ENCODE data around the gene SPATA3.

Gene SPATA3

GRCh38 chr2:231050018-231050901 lies 54.3 kb downstream of the SPATA3 start:
- POLR2A ChIA-PET (ENCODE audit: low non-redundant PET) = no interaction called here
- H3K27ac ChIP-seq = no peak overlapping the region

GRCh38 chr2:231051116-231051515 lies 55.2 kb downstream of the SPATA3 start:
- POLR2A ChIA-PET (ENCODE audit: low non-redundant PET) = no interaction called here
- no peak for TF ChIP-seq CTCF (conservative IDR thresholded peaks at IDR 0.05; ENCODE audit: low read depth)
- CTCF ChIA-PET = interaction anchor here (0.7 kb wide), 1 partner anchor 147 kb away, joined by 3 read pairs; no protein-coding TSS in a partner anchor
- DNase-seq (ENCODE audit: low spot score) = no peak
- H3K27ac ChIP-seq = no peak overlapping the region

More at GRCh38 chr2:231050018-231050901, 54.3 kb downstream of the SPATA3 start:
- DNase-seq (ENCODE audit: low spot score) = no peak
- CTCF ChIA-PET = interaction anchor here (0.6 kb wide), 3 partner anchors 49 to 199 kb away, joined by 3 to 8 read pairs (median 3); no protein-coding TSS in a partner anchor
- no peak for TF ChIP-seq CTCF (conservative IDR thresholded peaks at IDR 0.05; ENCODE audit: low read depth)

GRCh38 chr2:231052494-231053451 lies 56.9 kb downstream of the SPATA3 start:
- POLR2A ChIA-PET (ENCODE audit: low non-redundant PET) = no interaction called here
- CTCF ChIA-PET = interaction anchor here (0.6 to 1.9 kb wide), 17 partner anchors 8 to 1455 kb away, joined by 3 to 11 read pairs (median 4); no protein-coding TSS in a partner anchor
- DNase-seq (ENCODE audit: low spot score) = peak; percentile 77
- peak; percentile 95 for TF ChIP-seq CTCF (conservative IDR thresholded peaks at IDR 0.05; ENCODE audit: low read depth)
- peak overlapping the region; percentile 61 for H3K27ac ChIP-seq

- TF ChIP-seq CTCF (conservative IDR thresholded peaks at IDR 0.05; ENCODE audit: low read depth) = no peak
- POLR2A ChIA-PET (ENCODE audit: low non-redundant PET) = no interaction called here
- DNase-seq (ENCODE audit: low spot score) = no peak
- CTCF ChIA-PET = no interaction called here
- H3K27ac ChIP-seq = no peak overlapping the region
Observed at GRCh38 chr2:231053846-231054245, 57.9 kb downstream of the SPATA3 start.

GRCh38 chr2:231056453-231057416 lies 60.8 kb downstream of the SPATA3 start, which contains the start of gene PSMD1:
Gene PSMD1 (plus strand): TSS chr2:231056867. CDS start chr2:231057026, 159 bp downstream.
- CTCF ChIA-PET = interaction anchor here (0.6 kb wide), 1 partner anchor 158 kb away, joined by 3 read pairs; no protein-coding TSS in a partner anchor
- POLR2A ChIA-PET (ENCODE audit: low non-redundant PET) = no interaction called here
- peak within 1 kb of the TSS; percentile 87 for H3K27ac ChIP-seq
- peak; percentile 93 for TF ChIP-seq CTCF (conservative IDR thresholded peaks at IDR 0.05; ENCODE audit: low read depth)
- DNase-seq (ENCODE audit: low spot score) = peak; percentile 96

Data from RWPE1 (cell line).